H1 (cell line): ENCODE data around the gene GNAL.

Experiments used
- EZH2 ChIP-seq: fragments of 200-600 bp; sonication (generic); IDR thresholded peaks from 2 replicates; pipeline ENCODE4 v1.7.1; 2012; ENCODE audit warnings: low read depth, mild to moderate bottlenecking, moderate library complexity, low read length, inconsistent platforms; ENCODE audit not compliant: severe bottlenecking
- HDAC6 ChIP-seq: IDR thresholded peaks from one replicate; pipeline ENCODE4 v1.7.1; 2012; ENCODE audit warnings: low read depth, mild to moderate bottlenecking, inconsistent platforms, low read length, moderate library complexity
- TF ChIP-seq, protein P1 (sequence below), 3 experiments: IDR thresholded peaks; 1 replicate in 2 of 3; 2 replicates in 1 of 3; pipeline versions ENCODE4 v1.5.1 to v1.6.1; 2011; ENCODE audit warnings: low read length in 3 of 3, mild to moderate bottlenecking in 3 of 3, inconsistent platforms in 2 of 3, low read depth in 1 of 3, moderate library complexity in 1 of 3; ENCODE audit not compliant: insufficient read depth in 1 of 3; ENCODE audit errors: control extremely low read depth in 1 of 3

- TF ChIP-seq, protein P1, sequence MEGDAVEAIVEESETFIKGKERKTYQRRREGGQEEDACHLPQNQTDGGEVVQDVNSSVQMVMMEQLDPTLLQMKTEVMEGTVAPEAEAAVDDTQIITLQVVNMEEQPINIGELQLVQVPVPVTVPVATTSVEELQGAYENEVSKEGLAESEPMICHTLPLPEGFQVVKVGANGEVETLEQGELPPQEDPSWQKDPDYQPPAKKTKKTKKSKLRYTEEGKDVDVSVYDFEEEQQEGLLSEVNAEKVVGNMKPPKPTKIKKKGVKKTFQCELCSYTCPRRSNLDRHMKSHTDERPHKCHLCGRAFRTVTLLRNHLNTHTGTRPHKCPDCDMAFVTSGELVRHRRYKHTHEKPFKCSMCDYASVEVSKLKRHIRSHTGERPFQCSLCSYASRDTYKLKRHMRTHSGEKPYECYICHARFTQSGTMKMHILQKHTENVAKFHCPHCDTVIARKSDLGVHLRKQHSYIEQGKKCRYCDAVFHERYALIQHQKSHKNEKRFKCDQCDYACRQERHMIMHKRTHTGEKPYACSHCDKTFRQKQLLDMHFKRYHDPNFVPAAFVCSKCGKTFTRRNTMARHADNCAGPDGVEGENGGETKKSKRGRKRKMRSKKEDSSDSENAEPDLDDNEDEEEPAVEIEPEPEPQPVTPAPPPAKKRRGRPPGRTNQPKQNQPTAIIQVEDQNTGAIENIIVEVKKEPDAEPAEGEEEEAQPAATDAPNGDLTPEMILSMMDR (IDR thresholded peaks at IDR 0.05; ENCODE audit: control extremely low read depth in 1 of 3, insufficient read depth in 1 of 3, low read depth in 1 of 3, low read length in 3 of 3) = no peak
- TF ChIP-seq HDAC6 = no peak
- no peak for TF ChIP-seq EZH2
Measured at GRCh38 chr18:11873670-11874340, 184.7 kb downstream of the GNAL start.
